IPS-18c (cell line): ENCODE data around the gene ANKRD33B.
"Not testable (repeated sequence)": the region's sequence is repeated elsewhere in the genome, so short reads cannot be mapped to it uniquely, and the experiment has no call there.

ENCODE experiments used
- H3K4me3 ChIP-seq: 2 replicates; pipeline ENCODE4 v1.7.0; 2013; ENCODE audit warnings: low read depth, mild to moderate bottlenecking, low read length, moderate library complexity; ENCODE audit not compliant: insufficient read depth
- H3K9me3 ChIP-seq: one replicate; pipeline ENCODE4 v1.6.1; 2013; ENCODE audit warnings: mild to moderate bottlenecking, low read length, moderate library complexity; ENCODE audit not compliant: control insufficient read depth, insufficient read depth

Gene ANKRD33B

DNA sequence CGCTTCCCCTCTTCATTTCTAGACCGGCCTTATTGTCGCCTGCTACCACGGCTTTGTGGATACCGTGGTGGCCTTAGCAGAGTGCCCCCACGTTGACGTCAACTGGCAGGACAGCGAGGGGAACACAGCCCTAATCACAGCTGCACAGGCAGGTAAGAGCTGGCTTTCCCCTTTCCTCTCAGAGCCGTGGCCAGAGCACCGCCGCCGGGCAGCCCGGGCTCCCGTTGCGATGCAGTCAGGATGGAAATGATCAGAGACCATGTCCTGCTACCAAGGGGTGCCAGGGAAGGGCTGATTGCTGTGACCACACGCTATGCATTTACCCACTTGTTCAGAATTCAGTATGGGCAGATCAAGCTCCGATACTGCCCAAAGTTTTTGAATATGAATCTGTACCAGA is 54.4 kb downstream of the ANKRD33B start:
- no peaks in the 10 kb centered on the region for H3K9me3 ChIP-seq
- H3K4me3 ChIP-seq: no peak overlapping the region

DNA sequence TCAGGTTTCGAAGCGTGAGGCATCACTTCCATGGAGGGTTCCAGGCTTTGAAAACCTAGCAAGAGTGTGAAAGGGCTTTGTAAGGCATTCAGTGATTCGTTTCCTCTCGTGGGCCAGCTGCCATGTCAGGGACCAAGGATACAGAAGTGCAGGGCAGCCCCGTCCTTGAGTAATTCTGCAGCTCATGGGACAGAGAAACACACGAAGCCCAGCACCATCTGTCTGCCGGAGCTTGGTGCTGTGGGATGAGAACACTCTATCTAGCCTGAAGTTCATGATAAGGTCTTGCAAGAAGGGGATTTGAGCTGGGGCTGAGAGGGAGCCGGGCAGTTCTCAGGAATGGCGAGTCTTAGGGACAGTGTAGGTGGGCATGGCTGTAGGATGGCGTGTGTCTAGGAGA is 55.8 kb downstream of the ANKRD33B start:
- Histone ChIP-seq H3K4me3 (no peak overlapping the region), H3K9me3 (no peaks in the 10 kb centered on the region)

DNA sequence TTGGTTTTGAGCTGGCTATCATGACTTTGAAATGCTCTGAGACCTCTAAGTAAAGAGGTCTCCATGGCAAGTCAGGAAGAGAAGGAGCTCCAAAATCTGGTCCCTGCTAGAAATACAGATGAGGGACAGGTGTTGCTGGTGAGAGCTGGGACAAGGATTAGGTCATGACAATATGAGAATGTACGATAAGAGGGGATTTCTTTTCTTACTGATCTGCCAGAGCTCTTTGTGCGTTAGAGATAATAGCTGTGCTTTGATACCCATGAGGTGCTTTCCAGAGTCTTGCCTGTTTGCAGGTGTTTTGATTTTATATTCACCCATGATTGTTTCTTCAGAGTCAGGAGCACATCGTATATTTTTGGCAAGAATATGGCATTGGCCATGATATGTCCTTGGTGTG is 56.5 kb downstream of the ANKRD33B start:
- Histone ChIP-seq H3K4me3 (no peak overlapping the region), H3K9me3 (no peaks in the 10 kb centered on the region)

DNA sequence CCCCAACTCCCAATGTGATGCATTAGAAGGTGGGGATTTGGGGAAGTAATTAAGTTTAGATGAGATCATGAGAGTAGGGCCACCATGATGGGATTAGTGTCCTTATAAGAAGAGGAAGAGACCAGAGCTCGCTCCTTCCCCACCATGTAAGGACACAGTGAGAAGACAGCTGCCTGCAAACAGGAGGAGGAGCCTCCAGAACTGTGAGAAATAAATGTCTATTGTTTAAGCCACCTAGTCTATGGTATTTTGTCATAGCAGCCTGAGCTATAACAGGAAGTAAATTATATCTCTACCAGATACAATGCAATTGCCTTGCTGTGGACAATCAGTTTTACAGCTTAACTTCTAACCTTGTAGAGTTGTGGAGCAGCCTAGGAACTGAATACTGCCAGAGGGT is 58.0 kb downstream of the ANKRD33B start:
- no peak overlapping the region for H3K4me3 ChIP-seq
- H3K9me3 ChIP-seq: no peaks in the 10 kb centered on the region

DNA sequence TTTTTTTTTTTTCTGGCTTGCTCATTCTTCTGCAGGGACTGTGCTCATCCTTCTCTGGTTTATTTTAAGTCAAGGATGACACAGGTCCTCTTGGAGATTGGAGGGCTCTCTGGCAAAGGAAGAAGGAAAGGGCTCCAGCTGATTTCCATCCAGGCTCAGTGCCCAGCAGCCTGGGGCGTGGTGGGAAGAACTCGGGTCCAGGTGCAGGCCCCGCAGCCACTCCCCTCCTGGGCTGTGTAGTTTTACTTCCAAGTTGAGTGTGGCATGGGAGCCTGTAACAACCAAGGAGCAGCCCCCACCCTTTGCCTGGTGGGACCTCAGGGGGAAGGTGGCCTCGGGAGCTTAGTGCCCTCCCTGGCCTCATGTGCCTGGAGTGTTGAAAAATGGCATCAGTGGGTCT is 58.9 kb downstream of the ANKRD33B start:
- H3K4me3 ChIP-seq: no peak overlapping the region
- H3K9me3 ChIP-seq: no peaks in the 10 kb centered on the region

DNA sequence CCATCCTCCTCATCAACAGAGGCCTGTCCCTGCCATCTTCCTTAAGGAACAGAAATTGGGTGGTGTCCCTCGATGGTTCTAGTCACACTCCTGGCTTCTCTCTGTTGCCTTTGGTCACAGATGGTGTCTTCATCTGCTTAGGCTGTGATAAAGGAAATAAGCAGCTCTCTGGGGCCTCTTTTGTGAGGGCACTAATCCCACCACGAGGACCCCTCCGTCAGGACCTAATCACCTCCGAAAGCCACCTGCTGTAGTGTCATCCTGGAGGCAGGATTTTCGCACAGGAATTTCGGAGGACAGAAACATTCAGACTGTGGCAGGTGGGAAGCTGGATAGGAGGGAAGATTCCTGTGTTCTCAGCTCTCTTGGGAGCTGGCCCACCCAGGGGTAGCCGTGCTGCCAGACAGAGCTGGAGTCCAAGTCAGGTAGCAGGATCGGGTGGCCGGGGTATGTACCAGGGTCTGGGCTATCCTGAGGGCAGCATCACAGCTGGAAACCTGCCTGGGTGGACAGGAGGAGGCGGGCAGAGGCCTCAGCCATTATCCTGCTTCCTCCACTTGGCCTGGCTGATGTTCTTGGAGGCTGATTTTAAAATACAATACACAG is 59.5 kb downstream of the ANKRD33B start:
- no peak overlapping the region for H3K4me3 ChIP-seq
- H3K9me3 ChIP-seq: no peaks in the 10 kb centered on the region

DNA sequence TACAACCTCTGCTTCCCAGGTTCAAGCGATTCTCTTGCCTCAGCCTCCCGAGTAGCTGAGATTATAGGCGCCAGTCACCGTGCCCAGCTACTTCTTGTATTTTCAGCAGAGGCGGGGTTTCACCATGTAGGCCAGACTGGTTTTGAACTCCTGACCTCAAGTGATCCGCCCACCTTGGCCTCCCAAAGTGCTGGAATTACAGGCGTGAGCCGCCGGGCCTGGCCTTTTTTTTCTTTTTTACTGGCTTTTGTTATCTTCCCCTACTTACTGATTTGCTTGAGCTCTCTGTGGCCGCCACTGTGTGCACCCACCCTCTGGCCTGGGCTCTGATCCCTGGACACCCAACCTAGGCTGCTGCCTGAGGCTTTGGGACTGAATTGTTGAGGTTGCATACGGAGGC is 60.3 kb downstream of the ANKRD33B start:
- no peaks in the 10 kb centered on the region for H3K9me3 ChIP-seq
- H3K4me3 ChIP-seq: no peak overlapping the region

DNA sequence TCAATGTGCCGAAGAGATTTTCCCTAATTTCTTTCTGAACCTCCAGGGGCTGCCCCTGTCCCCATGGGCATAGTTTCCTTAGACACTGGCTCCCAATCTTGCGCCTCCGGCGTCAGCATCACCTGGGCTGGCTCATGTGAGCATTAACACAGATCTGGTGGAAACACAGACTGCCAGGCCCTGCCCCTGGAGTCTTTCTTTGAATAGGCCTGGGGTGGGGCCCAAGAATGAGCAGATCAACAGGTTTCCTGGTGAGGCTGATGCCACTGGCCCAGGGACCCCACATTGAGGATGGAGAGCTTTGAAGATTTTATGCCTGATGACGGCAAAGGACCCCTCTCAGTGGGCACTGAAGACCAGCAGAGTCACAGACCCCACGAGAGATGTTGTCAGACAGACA is 60.8 kb downstream of the ANKRD33B start:
- H3K4me3 ChIP-seq: no peak overlapping the region
- H3K9me3 ChIP-seq: no peaks in the 10 kb centered on the region

DNA sequence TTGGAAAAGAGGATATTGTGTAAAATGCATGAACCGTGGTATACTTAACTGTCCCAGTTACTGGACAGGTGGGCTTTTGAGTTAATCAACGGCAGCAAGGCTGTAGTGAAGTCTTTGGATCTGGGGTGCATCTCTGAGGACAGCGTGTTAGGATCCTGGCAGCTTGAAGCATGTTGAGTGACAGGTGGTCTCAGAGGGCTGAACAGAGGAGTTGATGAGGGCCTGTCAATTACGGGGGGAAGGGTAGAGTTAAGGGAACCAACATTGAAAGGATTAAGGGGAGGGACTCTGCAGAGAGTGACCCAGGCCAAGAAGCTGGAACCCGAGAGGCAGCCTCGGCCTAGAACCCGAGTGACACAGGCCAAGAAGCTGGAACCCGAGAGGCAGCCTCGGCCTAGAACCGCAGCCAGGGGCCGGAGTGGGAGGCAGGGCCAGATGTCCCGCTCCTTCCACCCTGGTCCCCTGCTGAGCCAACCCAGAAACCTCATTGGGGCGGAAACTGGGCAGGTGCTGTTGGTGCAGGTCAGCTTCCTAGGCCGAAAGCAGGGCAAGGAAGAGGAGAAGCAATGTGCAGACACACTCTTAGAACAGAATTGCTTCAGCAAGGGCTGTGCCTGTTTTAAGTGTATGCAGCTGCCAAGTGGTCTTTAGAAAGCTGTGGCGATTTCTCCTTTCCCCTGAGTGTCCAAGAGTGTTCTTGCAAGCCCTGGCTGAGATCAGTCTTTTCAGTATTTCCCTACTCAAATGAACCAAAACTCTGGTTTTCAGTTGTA is 62.0 kb downstream of the ANKRD33B start:
- no peak overlapping the region for H3K4me3 ChIP-seq
- H3K9me3 ChIP-seq: no peaks in the 10 kb centered on the region

DNA sequence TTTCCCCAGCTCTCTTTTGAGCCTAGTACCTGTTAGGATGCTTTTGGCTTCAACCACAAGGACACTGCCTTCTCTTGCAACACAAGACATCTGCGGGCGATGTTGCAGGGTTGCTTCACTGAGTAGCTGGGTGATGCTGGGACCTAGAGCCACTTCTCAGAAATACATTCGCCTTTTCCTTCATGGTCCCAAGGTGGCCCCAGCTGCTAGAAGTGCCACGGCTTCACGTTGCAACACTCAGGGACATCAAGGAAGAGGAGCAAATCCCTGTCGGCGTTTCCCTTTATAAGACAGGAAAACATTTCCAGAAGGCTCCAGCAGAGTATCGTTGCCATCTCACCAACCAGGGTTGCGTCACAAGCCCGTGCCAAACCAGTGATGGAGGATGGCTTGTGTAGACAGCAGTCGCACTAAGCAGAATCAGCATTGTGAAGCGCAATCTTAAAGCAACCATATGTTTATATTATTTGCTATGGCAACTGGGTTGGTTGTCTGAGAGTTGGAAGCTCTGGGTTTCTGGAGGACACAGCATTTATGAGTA is 62.7 kb downstream of the ANKRD33B start:
- no peaks in the 10 kb centered on the region for H3K9me3 ChIP-seq
- H3K4me3 ChIP-seq: no peak overlapping the region

DNA sequence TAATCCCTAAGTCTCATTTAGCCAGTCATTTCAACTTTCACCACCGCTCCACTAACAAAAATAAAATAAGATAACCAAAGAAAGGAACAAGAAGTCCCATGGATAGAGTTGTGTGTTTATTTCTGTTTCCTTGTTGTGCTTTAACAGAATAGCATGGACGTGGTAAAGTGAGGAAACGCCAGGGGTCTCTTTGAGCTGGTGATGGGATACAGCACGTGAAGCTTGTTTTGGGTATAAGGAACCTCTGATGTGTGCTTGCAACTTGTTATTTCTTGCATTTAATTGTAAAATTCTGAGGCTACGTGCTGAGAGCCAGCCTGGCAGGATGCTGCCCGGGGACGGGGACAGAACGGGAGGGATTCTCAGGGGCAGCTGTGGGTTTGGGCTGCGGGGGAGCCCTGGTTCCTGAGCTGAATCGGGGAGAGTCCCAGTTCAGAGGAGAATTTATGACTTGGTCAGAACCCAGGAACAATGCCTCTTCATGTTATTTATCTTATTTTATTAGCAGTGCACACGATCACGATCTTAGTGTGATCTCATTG is 63.4 kb downstream of the ANKRD33B start:
- Histone ChIP-seq H3K9me3 (no peaks in the 10 kb centered on the region), H3K4me3 (peak overlapping the region; percentile 39)

DNA sequence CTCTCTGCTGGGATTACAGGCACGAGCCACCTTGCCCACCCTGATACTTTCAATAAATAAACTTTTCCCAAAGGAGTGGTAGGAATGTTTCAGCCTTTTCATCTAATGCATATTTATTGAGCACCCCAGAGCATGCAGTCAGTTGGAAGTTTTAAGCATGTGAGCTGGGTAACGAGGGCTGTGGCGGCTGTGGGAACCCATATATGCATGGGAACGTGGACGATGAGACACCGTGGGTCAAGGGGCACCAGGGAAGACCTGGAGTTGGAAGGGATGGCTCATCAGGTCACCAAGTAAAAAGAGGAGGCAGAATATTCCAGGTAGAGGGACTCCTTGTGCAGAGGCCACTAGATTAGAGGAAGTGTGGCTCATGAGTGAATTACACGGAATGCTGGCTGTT is 64.7 kb downstream of the ANKRD33B start:
- no peak overlapping the region for H3K4me3 ChIP-seq
- H3K9me3 ChIP-seq: no peaks in the 10 kb centered on the region

DNA sequence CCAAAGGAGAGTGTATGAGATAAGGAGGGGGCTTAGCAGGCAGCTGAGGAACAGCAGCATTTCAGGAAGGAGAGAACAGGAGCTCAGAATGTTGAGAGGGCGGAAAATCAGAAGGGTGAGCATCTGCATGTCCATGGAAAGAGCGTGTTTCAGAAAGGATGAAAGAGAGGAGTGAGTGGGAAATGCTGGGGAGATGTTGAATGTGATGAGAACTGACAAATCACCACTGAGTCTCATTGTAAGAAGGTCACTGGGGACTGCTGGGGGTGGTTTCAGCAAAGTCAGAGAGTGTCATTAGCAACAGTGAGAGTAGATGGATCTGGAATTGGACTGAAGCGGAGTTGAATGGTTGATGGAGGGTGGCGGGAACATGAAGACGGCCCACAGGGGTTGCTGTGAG is 65.8 kb downstream of the ANKRD33B start:
- Histone ChIP-seq H3K9me3 (no peaks in the 10 kb centered on the region), H3K4me3 (no peak overlapping the region)

DNA sequence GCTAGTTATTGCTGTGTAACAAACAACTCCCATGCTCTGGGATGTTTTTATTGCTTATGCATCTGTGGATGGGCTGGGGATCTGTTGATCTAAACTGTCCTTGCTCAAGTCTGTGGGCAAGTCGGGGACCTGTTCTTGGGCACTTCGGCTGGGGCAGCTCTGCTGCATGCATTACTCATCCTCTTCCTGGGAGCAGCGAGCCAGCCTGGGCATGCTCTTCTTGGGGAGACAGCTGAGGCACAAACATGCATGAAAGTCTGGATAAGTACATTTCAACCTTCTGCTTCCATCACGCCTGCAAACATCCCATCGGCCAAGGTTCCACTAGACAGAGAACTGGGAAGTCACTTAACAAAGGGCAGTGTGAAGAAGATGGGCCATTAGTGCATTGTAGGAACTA is 66.3 kb downstream of the ANKRD33B start:
- H3K9me3 ChIP-seq: no peaks in the 10 kb centered on the region
- no peak overlapping the region for H3K4me3 ChIP-seq

DNA sequence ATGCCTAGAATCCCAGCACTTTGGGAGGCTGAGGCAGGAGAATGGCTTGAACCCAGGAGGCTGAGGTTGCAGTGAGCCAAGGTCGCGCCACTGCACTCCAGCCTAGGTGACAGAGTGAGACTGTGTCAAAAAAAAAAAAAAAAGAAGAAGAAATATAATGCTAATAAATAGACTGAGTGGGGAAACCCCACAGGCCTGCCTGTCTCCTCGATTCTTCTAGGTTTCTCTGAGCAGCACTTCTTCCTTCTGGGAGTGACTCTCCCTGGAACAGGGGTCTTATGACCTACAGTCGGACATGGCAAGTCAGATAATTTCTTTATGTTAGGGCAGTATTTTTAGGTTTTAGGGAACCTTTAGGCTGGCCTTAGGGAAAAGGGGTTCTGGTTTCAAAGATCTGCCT is 66.9 kb downstream of the ANKRD33B start:
- not testable (repeated sequence) for H3K9me3 ChIP-seq, H3K4me3 ChIP-seq

DNA sequence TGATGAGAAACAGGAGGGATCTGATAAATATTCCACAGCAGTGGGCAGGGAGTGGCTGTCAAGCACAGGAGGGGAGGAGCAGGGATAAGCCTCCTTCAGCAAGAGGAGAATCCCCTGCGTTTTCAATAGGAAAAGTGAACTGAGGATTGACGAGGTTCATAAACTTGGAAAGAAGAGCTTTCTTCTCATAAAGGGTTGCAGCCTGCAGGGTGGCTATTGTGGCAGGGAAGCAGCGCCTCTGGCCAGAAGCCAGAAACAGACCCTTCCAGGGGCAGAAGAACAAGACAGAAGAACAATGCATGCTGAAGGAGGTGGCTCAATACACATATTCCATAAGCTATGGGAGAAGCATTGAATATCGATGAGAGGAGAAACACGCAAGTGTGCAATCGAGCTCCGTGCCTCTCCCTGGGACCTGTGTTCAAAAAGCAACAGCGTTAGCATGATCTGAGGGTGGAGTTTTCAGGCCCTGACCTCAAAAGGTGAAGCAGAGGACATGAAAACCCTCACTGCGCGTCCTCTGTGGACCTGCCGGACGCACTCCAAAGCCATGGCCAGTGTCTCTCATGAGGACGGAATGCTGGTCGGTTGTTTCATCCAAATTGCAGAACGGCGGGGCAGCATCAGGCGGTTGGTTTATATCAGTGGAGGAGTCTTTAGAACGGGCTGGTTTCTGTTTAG is 67.6 kb downstream of the ANKRD33B start:
- Histone ChIP-seq H3K4me3 (no peak overlapping the region), H3K9me3 (no peaks in the 10 kb centered on the region)

DNA sequence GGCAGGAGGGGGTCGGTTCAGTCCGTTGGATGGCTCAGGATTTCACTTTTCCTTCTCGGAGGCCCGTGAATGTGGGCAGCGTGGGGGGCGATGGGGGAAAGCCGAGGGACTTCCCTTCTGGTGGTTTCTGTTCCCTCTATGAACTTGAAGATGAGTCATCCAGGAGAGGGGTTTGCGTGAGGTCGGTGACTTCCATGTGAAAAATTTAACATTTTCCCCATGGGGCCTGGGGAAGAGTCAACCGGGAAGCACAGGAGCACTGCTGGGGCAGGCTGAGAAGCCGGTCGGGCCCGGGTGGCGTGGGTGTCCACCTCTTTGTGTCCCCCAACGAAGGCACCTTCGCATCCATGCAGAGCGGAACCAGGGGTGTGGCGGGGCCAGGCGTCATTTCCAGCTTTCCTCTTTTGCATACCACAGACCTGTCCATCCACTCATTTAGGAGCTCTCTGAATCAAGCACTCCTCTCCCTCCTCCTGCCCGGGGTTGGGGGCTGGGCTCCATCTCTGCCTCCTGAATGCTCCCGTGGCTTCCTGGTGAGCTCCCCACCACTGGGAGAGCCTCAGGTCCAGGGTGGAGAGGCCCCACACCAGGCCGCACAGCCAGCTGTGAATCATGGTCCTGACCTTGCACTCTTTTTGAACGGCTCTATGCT is 68.4 kb downstream of the ANKRD33B start:
- no peak overlapping the region for H3K4me3 ChIP-seq

More for the DNA sequence above, 68.4 kb downstream of the ANKRD33B start:
- no peaks in the 10 kb centered on the region for H3K9me3 ChIP-seq
